ENCODE data around the gene TTR. TPM values are rescaled to one million over a fixed set of nuclear protein-coding genes. Genes with fewer than 3 reads are reported as not detected.

TTR gene
- total and polyA plus RNA-seq, 2 experiments from 2014 or later: not detected

GRCh38 chr18:31595121-31595771, 3.6 kb downstream of the TTR start:
- Mint-ChIP-seq H3K27me3 (ENCODE audit: insufficient read depth, low read depth, poor library complexity) (peaks cover 6% of the 10 kb centered on the region), H3K4me3 (no peak overlapping the region), H3K4me1 (no peaks in the 10 kb centered on the region), H3K36me3 (ENCODE audit: low read depth) (no peaks in the 10 kb centered on the region), H3K9me3 (no peaks in the 10 kb centered on the region), H3K27ac (no peak overlapping the region)
- H3F3A ChIP-seq (replicated peaks; ENCODE audit: low read depth): no peaks in the 10 kb centered on the region
- no peak for ATAC-seq
- H2AFZ ChIP-seq: 0 out of 2 replicates have a peak overlapping the region, but pooled peaks have one; percentile 10
- H3K4me2 ChIP-seq: no peak overlapping the region
- TF ChIP-seq EZH2 (IDR thresholded peaks at IDR 0.05; ENCODE audit: low read depth, unreplicated experiment) (no peak), STAT1 (IDR thresholded peaks at IDR 0.05; ENCODE audit: unreplicated experiment) (no peak), ZNF114 (CRISPR knock-in tag; IDR thresholded peaks at IDR 0.05) (no peak), POLR2AphosphoS5 (IDR thresholded peaks at IDR 0.05; ENCODE audit: low read depth) (no peak), ZNF462 (CRISPR knock-in tag; IDR thresholded peaks at IDR 0.05) (no peak), NANOG (IDR thresholded peaks at IDR 0.05; ENCODE audit: borderline replicate concordance) (no peak), CREB1 (CRISPR knock-in tag; IDR thresholded peaks at IDR 0.05; ENCODE audit: low read depth) (no peak), JUNB (IDR thresholded peaks at IDR 0.05; ENCODE audit: unreplicated experiment) (no peak), EZH2phosphoT487 (IDR thresholded peaks at IDR 0.05; ENCODE audit: unreplicated experiment) (no peak), ZNF331 (CRISPR knock-in tag; IDR thresholded peaks at IDR 0.05; ENCODE audit: low read depth) (no peak)
- TF ChIP-seq, protein P1, sequence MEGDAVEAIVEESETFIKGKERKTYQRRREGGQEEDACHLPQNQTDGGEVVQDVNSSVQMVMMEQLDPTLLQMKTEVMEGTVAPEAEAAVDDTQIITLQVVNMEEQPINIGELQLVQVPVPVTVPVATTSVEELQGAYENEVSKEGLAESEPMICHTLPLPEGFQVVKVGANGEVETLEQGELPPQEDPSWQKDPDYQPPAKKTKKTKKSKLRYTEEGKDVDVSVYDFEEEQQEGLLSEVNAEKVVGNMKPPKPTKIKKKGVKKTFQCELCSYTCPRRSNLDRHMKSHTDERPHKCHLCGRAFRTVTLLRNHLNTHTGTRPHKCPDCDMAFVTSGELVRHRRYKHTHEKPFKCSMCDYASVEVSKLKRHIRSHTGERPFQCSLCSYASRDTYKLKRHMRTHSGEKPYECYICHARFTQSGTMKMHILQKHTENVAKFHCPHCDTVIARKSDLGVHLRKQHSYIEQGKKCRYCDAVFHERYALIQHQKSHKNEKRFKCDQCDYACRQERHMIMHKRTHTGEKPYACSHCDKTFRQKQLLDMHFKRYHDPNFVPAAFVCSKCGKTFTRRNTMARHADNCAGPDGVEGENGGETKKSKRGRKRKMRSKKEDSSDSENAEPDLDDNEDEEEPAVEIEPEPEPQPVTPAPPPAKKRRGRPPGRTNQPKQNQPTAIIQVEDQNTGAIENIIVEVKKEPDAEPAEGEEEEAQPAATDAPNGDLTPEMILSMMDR (conservative IDR thresholded peaks at IDR 0.05; ENCODE audit: low read depth in 2 of 2): no peak
- TF ChIP-seq, protein P2, sequence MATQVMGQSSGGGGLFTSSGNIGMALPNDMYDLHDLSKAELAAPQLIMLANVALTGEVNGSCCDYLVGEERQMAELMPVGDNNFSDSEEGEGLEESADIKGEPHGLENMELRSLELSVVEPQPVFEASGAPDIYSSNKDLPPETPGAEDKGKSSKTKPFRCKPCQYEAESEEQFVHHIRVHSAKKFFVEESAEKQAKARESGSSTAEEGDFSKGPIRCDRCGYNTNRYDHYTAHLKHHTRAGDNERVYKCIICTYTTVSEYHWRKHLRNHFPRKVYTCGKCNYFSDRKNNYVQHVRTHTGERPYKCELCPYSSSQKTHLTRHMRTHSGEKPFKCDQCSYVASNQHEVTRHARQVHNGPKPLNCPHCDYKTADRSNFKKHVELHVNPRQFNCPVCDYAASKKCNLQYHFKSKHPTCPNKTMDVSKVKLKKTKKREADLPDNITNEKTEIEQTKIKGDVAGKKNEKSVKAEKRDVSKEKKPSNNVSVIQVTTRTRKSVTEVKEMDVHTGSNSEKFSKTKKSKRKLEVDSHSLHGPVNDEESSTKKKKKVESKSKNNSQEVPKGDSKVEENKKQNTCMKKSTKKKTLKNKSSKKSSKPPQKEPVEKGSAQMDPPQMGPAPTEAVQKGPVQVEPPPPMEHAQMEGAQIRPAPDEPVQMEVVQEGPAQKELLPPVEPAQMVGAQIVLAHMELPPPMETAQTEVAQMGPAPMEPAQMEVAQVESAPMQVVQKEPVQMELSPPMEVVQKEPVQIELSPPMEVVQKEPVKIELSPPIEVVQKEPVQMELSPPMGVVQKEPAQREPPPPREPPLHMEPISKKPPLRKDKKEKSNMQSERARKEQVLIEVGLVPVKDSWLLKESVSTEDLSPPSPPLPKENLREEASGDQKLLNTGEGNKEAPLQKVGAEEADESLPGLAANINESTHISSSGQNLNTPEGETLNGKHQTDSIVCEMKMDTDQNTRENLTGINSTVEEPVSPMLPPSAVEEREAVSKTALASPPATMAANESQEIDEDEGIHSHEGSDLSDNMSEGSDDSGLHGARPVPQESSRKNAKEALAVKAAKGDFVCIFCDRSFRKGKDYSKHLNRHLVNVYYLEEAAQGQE (IDR thresholded peaks at IDR 0.05; ENCODE audit: unreplicated experiment): no peak
- TF ChIP-seq, protein P3, sequence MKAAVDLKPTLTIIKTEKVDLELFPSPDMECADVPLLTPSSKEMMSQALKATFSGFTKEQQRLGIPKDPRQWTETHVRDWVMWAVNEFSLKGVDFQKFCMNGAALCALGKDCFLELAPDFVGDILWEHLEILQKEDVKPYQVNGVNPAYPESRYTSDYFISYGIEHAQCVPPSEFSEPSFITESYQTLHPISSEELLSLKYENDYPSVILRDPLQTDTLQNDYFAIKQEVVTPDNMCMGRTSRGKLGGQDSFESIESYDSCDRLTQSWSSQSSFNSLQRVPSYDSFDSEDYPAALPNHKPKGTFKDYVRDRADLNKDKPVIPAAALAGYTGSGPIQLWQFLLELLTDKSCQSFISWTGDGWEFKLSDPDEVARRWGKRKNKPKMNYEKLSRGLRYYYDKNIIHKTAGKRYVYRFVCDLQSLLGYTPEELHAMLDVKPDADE (IDR thresholded peaks at IDR 0.05): no peak
- no peak overlapping the region for H3K27ac ChIP-seq (ENCODE audit: low read depth)
- no peak for DNase-seq (ENCODE audit: low spot score)
- no peaks in the 10 kb centered on the region for H4K20me1 ChIP-seq (replicated peaks; ENCODE audit: insufficient read depth)
- H3K4me3 ChIP-seq: no peak overlapping the region
- H3K27me3 ChIP-seq (ENCODE audit: insufficient read depth): no peaks in the 10 kb centered on the region
- H3K79me2 ChIP-seq (replicated peaks; ENCODE audit: insufficient read depth): no peaks in the 10 kb centered on the region
- no peaks in the 10 kb centered on the region for H3K36me3 ChIP-seq (ENCODE audit: insufficient read depth)
- H3K4me1 ChIP-seq (ENCODE audit: insufficient read depth): no peaks in the 10 kb centered on the region
- H3K9me2 ChIP-seq (ENCODE audit: insufficient read depth): peaks cover 10% of the 10 kb centered on the region; the same call in 1 of the 2 replicates
